ENCODE results near the gene ANKRD23. TPM values are rescaled to one million over a fixed set of nuclear protein-coding genes. Genes with fewer than 3 reads are reported as not detected.
A peak's percentile ranks its signal among the peaks of the same experiment; 100 is the strongest.

The ANKRD23 gene
- 3.7 TPM for polyA plus RNA-seq (2012; ENCODE audit: insufficient read length, low read depth)

- TF ChIP-seq TAF1 (IDR thresholded peaks at IDR 0.05; ENCODE audit: borderline replicate concordance, insufficient read depth, low read length) (no peak), REST (IDR thresholded peaks at IDR 0.05; ENCODE audit: insufficient read depth in 1 of 2, low read depth in 2 of 2, low read length in 2 of 2) (no peak), POLR2AphosphoS5 (IDR thresholded peaks at IDR 0.05; ENCODE audit: low read depth, low read length) (no peak), FOXP2 (optimal IDR thresholded peaks at IDR 0.05; ENCODE audit: borderline replicate concordance, extremely low read depth, extremely low read length, insufficient read depth) (no peak), SIN3A (IDR thresholded peaks at IDR 0.05; ENCODE audit: borderline replicate concordance, insufficient read depth, low read length) (no peak)
Measured at GRCh38 chr2:96843538-96844268, at the start of gene ANKRD23. TSS of gene ANKRD23 (minus strand) at chr2:96844021. CDS start at chr2:96843992, 29 bp downstream.

- peak; percentile 97 for TF ChIP-seq FOXP2 (optimal IDR thresholded peaks at IDR 0.05; ENCODE audit: borderline replicate concordance, extremely low read depth, extremely low read length, insufficient read depth)
- no peak; the same call in 1 of the 2 replicates for TF ChIP-seq POLR2AphosphoS5 (IDR thresholded peaks at IDR 0.05; ENCODE audit: low read depth, low read length)
- no peak for TF ChIP-seq SIN3A (IDR thresholded peaks at IDR 0.05; ENCODE audit: borderline replicate concordance, insufficient read depth, low read length)
- TF ChIP-seq REST (IDR thresholded peaks at IDR 0.05; ENCODE audit: insufficient read depth in 1 of 2, low read depth in 2 of 2, low read length in 2 of 2), result 0 out of 4 replicates have a peak, but pooled peaks of 1 of the 2 experiments have one; percentile 16
- no peak for TF ChIP-seq TAF1 (IDR thresholded peaks at IDR 0.05; ENCODE audit: borderline replicate concordance, insufficient read depth, low read length)
Measured at GRCh38 chr2:96891591-96892333, 47.9 kb upstream of the ANKRD23 start.

- no peak for TF ChIP-seq FOXP2 (optimal IDR thresholded peaks at IDR 0.05; ENCODE audit: borderline replicate concordance, extremely low read depth, extremely low read length, insufficient read depth)
- no peak for TF ChIP-seq TAF1 (IDR thresholded peaks at IDR 0.05; ENCODE audit: borderline replicate concordance, insufficient read depth, low read length)
Measured at GRCh38 chr2:96890726-96891385, 47.0 kb upstream of the ANKRD23 start.

- no peak for TF ChIP-seq REST (IDR thresholded peaks at IDR 0.05; ENCODE audit: insufficient read depth in 1 of 2, low read depth in 2 of 2, low read length in 2 of 2)
- TF ChIP-seq POLR2AphosphoS5 (IDR thresholded peaks at IDR 0.05; ENCODE audit: low read depth, low read length), result no peak
- TF ChIP-seq TAF1 (IDR thresholded peaks at IDR 0.05; ENCODE audit: borderline replicate concordance, insufficient read depth, low read length), result no peak
- TF ChIP-seq FOXP2 (optimal IDR thresholded peaks at IDR 0.05; ENCODE audit: borderline replicate concordance, extremely low read depth, extremely low read length, insufficient read depth), result no peak
- no peak for TF ChIP-seq SIN3A (IDR thresholded peaks at IDR 0.05; ENCODE audit: borderline replicate concordance, insufficient read depth, low read length)
Measured at GRCh38 chr2:96890252-96890651, 46.4 kb upstream of the ANKRD23 start.

Data from PFSK-1 (cell line).